PFSK-1 (cell line): ENCODE results near the gene STN1.

Experiments
- FOXP2 ChIP-seq: optimal IDR thresholded peaks from 2 replicates; pipeline ENCODE3; 2011; ENCODE audit warnings: borderline replicate concordance, control low read depth, inconsistent platforms; ENCODE audit not compliant: insufficient read depth; ENCODE audit errors: extremely low read length, extremely low read depth
- POLR2AphosphoS5 ChIP-seq: IDR thresholded peaks from 2 replicates; pipeline ENCODE4 v1.6.1; 2012; ENCODE audit warnings: low read depth, mild to moderate bottlenecking, control low read depth, low read length, moderate library complexity
- SIN3A ChIP-seq: IDR thresholded peaks from 2 replicates; pipeline ENCODE4 v1.6.1; 2012; ENCODE audit warnings: mild to moderate bottlenecking, low read length, moderate library complexity, borderline replicate concordance; ENCODE audit not compliant: insufficient read depth
- TAF1 ChIP-seq: IDR thresholded peaks from 2 replicates; pipeline ENCODE4 v1.6.1; 2012; ENCODE audit warnings: low read length, control low read depth, borderline replicate concordance; ENCODE audit not compliant: insufficient read depth
- TF ChIP-seq, protein P1 (sequence below), 2 experiments: IDR thresholded peaks; 2 replicates each; pipeline versions ENCODE4 v1.6.1 to v1.8.0; 2011 to 2012; ENCODE audit warnings: low read depth in 2 of 2, low read length in 2 of 2, control low read depth in 1 of 2, inconsistent platforms in 1 of 2, mild to moderate bottlenecking in 1 of 2, moderate library complexity in 1 of 2; ENCODE audit not compliant: insufficient read depth in 1 of 2

The STN1 gene

DNA sequence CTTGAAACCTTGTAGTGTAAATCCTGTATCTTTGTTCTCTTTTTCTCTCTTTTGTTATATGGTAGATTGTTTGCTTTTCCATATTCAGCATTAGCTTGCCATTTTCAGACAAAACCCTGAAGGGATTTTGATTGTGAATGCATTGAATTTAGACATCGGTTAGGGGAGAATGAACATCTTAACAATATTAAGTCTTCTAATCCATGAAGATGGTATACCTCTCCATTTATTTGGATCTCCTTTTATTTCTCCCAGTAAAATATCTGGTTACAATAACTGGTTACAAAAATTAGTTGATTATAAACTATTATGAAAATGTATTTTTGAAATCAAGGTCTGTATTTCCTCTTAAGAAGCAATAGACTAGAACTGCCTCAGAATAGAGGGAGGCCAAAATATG is 36.6 kb upstream of the STN1 start:
- TF ChIP-seq POLR2AphosphoS5 (no peak), TAF1 (no peak), FOXP2 (no peak), SIN3A (no peak)
- TF ChIP-seq, protein P1, sequence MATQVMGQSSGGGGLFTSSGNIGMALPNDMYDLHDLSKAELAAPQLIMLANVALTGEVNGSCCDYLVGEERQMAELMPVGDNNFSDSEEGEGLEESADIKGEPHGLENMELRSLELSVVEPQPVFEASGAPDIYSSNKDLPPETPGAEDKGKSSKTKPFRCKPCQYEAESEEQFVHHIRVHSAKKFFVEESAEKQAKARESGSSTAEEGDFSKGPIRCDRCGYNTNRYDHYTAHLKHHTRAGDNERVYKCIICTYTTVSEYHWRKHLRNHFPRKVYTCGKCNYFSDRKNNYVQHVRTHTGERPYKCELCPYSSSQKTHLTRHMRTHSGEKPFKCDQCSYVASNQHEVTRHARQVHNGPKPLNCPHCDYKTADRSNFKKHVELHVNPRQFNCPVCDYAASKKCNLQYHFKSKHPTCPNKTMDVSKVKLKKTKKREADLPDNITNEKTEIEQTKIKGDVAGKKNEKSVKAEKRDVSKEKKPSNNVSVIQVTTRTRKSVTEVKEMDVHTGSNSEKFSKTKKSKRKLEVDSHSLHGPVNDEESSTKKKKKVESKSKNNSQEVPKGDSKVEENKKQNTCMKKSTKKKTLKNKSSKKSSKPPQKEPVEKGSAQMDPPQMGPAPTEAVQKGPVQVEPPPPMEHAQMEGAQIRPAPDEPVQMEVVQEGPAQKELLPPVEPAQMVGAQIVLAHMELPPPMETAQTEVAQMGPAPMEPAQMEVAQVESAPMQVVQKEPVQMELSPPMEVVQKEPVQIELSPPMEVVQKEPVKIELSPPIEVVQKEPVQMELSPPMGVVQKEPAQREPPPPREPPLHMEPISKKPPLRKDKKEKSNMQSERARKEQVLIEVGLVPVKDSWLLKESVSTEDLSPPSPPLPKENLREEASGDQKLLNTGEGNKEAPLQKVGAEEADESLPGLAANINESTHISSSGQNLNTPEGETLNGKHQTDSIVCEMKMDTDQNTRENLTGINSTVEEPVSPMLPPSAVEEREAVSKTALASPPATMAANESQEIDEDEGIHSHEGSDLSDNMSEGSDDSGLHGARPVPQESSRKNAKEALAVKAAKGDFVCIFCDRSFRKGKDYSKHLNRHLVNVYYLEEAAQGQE (IDR thresholded peaks at IDR 0.05; ENCODE audit: insufficient read depth in 1 of 2, low read depth in 2 of 2, low read length in 2 of 2), result no peak

DNA sequence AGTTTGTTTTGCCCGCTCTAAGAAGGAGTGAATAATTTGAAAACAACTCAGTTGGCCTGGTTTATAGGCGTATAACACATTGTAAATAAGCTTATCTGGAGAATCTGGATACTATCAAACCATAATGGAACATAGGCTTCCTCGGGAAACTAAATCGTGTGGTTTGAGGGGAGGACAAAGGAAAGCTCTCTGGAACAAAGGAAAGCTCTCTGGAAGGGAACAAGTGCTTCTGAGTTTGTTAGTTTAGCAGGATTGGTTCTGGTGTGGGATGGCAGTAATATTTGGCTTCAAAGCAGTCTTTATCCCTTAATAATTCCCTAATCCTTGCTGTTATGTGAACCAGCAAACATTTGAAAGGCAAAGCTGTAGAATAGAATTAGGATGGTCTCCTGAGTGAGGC is 34.0 kb upstream of the STN1 start:
- no peak for TF ChIP-seq SIN3A

- no peak for TF ChIP-seq SIN3A
- TF ChIP-seq, protein P1 (IDR thresholded peaks at IDR 0.05; ENCODE audit: insufficient read depth in 1 of 2, low read depth in 2 of 2, low read length in 2 of 2), result no peak
- no peak for TF ChIP-seq POLR2AphosphoS5
- TF ChIP-seq FOXP2, result no peak
Observed at GRCh38 chr10:103951183-103951582, 33.2 kb upstream of the STN1 start.

DNA sequence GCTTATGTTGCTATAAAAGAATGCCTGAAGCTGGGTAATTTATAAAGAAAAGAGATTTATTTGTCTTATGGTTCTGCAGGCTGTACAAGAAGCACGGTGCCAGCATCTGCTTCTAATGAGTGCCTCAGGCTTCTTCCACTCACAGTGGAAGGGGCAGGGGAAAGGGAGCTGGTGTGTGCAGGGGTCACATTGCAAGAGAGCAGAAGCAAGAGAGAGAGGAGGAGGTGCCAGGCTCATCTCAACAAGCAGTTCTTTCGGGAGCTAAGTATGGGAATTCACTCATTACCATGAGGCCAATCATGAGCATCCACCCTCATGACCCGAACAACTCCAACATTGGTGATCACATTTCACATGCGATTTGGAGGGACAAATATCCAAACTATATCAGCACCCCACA is 31.7 kb upstream of the STN1 start:
- no peak for TF ChIP-seq POLR2AphosphoS5
- TF ChIP-seq, protein P1 (IDR thresholded peaks at IDR 0.05; ENCODE audit: insufficient read depth in 1 of 2, low read depth in 2 of 2, low read length in 2 of 2), result no peak
- TF ChIP-seq TAF1, result no peak
- no peak for TF ChIP-seq SIN3A
- no peak for TF ChIP-seq FOXP2

GRCh38 chr10:103947799-103948516 is 30.0 kb upstream of the STN1 start:
- TF ChIP-seq POLR2AphosphoS5 (no peak), SIN3A (no peak), FOXP2 (no peak), TAF1 (no peak)
- TF ChIP-seq, protein P1 (IDR thresholded peaks at IDR 0.05; ENCODE audit: insufficient read depth in 1 of 2, low read depth in 2 of 2, low read length in 2 of 2), result no peak
